ENCODE measurements around the gene GGA2.

DNA sequence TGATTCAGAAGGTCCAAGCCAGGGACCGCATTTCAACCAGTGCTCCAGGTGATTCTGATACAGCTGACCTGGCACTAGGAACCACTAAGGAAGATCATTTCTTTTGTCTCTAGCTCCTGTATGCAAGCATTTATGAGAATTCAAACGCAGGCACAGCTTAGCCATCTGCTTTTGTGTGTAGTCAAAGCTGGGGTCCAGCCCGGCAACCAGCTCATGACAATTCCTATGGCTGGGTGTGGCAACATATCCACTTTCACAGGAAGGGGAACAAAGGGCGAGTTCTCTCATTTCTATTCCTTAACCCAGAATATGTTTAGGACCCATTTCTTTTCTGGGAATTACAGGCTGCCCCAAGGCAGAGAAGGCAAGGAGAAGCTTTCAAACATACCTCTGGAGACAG is 30.0 kb downstream of the GGA2 start:
- TF ChIP-seq CREB1 (IDR thresholded peaks at IDR 0.05; ENCODE audit: low read depth): no peak
- TF ChIP-seq NFIC (IDR thresholded peaks at IDR 0.05): no peak
- TF ChIP-seq RAD21 (IDR thresholded peaks at IDR 0.05; ENCODE audit: low read depth): no peak
- TF ChIP-seq EP300 (IDR thresholded peaks at IDR 0.05; ENCODE audit: borderline replicate concordance): no peak
- no peak for TF ChIP-seq YY1 (IDR thresholded peaks at IDR 0.05; ENCODE audit: low read depth)
- TF ChIP-seq TAF1 (IDR thresholded peaks at IDR 0.05; ENCODE audit: low read depth): no peak
- TF ChIP-seq TCF12 (IDR thresholded peaks at IDR 0.05; ENCODE audit: low read depth): no peak
- TF ChIP-seq USF1 (IDR thresholded peaks at IDR 0.05): no peak
- no peak for TF ChIP-seq CEBPB (IDR thresholded peaks at IDR 0.05)
- TF ChIP-seq MAX (IDR thresholded peaks at IDR 0.05): no peak
- TF ChIP-seq ZBTB7A (IDR thresholded peaks at IDR 0.05; ENCODE audit: low read depth): no peak
- no peak for TF ChIP-seq EGR1 (IDR thresholded peaks at IDR 0.05)
- no peak for TF ChIP-seq REST (IDR thresholded peaks at IDR 0.05; ENCODE audit: low read depth)
